Measurements from ENCODE around the gene ATP2A2.

DNA sequence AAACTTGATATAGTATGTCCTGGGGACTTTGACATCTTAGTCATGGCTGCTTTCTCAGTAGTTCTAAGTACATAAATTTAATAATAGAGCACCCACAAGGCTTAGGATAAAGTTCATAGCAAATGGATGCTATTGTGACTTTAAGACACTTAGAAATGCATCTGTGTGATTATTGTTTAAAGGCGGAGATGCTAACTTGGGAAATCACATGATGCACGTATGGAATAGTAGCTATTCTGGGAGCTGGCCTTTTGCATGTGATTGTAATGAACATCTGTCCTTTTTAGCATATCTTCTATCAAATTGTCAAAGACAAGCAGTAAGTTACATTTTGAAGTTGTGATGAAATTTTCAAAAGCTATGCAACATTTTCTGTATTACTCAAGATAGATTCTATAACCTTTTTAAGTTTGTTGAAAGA, 46.7 kb upstream of the ATP2A2 start:
- TF ChIP-seq CTCF (IDR thresholded peaks at IDR 0.05): no peak
- TF ChIP-seq POLR2A (IDR thresholded peaks at IDR 0.05): no peak

Data from heart left ventricle (tissue), 13 donors.